Peyer's patch (tissue), 4 donors: ENCODE results near the gene ZNF580.

Experiments used
- POLR2A ChIP-seq, 2 donors: fragments of 450-650 bp; IDR thresholded peaks; one replicate each; pipeline ENCODE4 v1.5.1; 2017; ENCODE audit warnings: antibody characterized with exemption in 2 of 2, mild to moderate bottlenecking in 2 of 2, moderate library complexity in 2 of 2
- TF ChIP-seq, protein P1 (sequence below), 6 experiments: fragments of 450-650 bp in 4 of 6; fragments of 200-600 bp in 2 of 6; sonication (generic) in 1 of 6; IDR thresholded peaks; one replicate each; pipeline ENCODE4 v1.5.1; 2017 to 2019; ENCODE audit warnings: antibody characterized with exemption in 6 of 6, mild to moderate bottlenecking in 3 of 6, moderate library complexity in 1 of 6

GRCh38 chr19:55691561-55692481 lies 51.0 kb downstream of the ZNF580 start:
- TF ChIP-seq, protein P1, sequence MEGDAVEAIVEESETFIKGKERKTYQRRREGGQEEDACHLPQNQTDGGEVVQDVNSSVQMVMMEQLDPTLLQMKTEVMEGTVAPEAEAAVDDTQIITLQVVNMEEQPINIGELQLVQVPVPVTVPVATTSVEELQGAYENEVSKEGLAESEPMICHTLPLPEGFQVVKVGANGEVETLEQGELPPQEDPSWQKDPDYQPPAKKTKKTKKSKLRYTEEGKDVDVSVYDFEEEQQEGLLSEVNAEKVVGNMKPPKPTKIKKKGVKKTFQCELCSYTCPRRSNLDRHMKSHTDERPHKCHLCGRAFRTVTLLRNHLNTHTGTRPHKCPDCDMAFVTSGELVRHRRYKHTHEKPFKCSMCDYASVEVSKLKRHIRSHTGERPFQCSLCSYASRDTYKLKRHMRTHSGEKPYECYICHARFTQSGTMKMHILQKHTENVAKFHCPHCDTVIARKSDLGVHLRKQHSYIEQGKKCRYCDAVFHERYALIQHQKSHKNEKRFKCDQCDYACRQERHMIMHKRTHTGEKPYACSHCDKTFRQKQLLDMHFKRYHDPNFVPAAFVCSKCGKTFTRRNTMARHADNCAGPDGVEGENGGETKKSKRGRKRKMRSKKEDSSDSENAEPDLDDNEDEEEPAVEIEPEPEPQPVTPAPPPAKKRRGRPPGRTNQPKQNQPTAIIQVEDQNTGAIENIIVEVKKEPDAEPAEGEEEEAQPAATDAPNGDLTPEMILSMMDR (IDR thresholded peaks at IDR 0.05) = no peak
- no peak for TF ChIP-seq POLR2A (IDR thresholded peaks at IDR 0.05)
